ENCODE measurements around the gene WRNIP1. TPM values are rescaled to one million over a fixed set of nuclear protein-coding genes. Genes with fewer than 3 reads are reported as not detected.

Gene WRNIP1
- total and polyA plus RNA-seq, 10 of the 15 experiments (the other 5 are each of a cell fraction or from before 2014, with no cell fraction given), result 9.3 to 30.5 (median 24.3) TPM

GRCh38 chr6:2716936-2717700 lies 48.1 kb upstream of the WRNIP1 start:
- Histone ChIP-seq H3K27me3 (replicated peaks in 1 of 2; ENCODE audit: control insufficient read depth in 2 of 2, insufficient read depth in 2 of 2, low read length in 1 of 2) (no peaks in the 10 kb centered on the region), H3K9me3 (replicated peaks; ENCODE audit: control insufficient read depth, insufficient read depth, low read length) (no peaks in the 10 kb centered on the region; the same call in 2 of the 3 replicates), H3K79me2 (ENCODE audit: control insufficient read depth, insufficient read depth, low read length) (no peaks in the 10 kb centered on the region), H2AFZ (ENCODE audit: control insufficient read depth, low read depth, low read length) (no peak overlapping the region), H3K36me3 (ENCODE audit: control insufficient read depth in 2 of 2, insufficient read depth in 2 of 2, low read length in 1 of 2) (no peaks in the 10 kb centered on the region), H3K4me3 (no peak overlapping the region), H3K9ac (ENCODE audit: control insufficient read depth, insufficient read depth, low read length) (no peak overlapping the region), H4K20me1 (ENCODE audit: control insufficient read depth, insufficient read depth) (no peaks in the 10 kb centered on the region), H3K4me2 (ENCODE audit: control insufficient read depth, insufficient read depth) (no peak overlapping the region), H3K27ac (ENCODE audit: control insufficient read depth, insufficient read depth) (no peak overlapping the region), H3K4me1 (ENCODE audit: control insufficient read depth, insufficient read depth, low read length) (no peaks in the 10 kb centered on the region)
- TF ChIP-seq KLF5 (IDR thresholded peaks at IDR 0.05; ENCODE audit: partially characterized antibody), result no peak
- TF ChIP-seq ZBTB4 (CRISPR knock-in tag; IDR thresholded peaks at IDR 0.05), result no peak
- no peak for TF ChIP-seq IKZF2 (IDR thresholded peaks at IDR 0.05)
- TF ChIP-seq NKRF (conservative IDR thresholded peaks at IDR 0.05), result no peak
- no peak for TF ChIP-seq SREBF1 (IDR thresholded peaks at IDR 0.05; ENCODE audit: low read length)
- TF ChIP-seq NR2C2 (IDR thresholded peaks at IDR 0.05; ENCODE audit: borderline replicate concordance, control insufficient read depth, insufficient read length, low read depth), result no peak
- TF ChIP-seq ZZZ3 (IDR thresholded peaks at IDR 0.05; ENCODE audit: control insufficient read depth, insufficient read length, low read depth), result no peak
- TF ChIP-seq ZNF384 (IDR thresholded peaks at IDR 0.05; ENCODE audit: borderline replicate concordance, low read depth, low read length), result no peak
- TF ChIP-seq SMARCA5 (IDR thresholded peaks at IDR 0.05), result no peak
- no peak for TF ChIP-seq HDAC6 (IDR thresholded peaks at IDR 0.05; ENCODE audit: unreplicated experiment)
- SMC1A ChIA-PET (ENCODE audit: uncharacterized antibody, unreplicated experiment), result interaction anchor here (0.7 to 1.3 kb wide), 4 partner anchors 8 to 64 kb away, joined by 3 to 5 read pairs (median 4); no protein-coding TSS in a partner anchor
- ATAC-seq (no peak), FAIRE-seq (no peak), DNase-seq (ENCODE audit: low read depth, low spot score) (no peak)
- BruUV-seq (replicated peaks), result no TSS peak
- POLR2A ChIA-PET, result interaction anchor here (0.7 kb wide), 1 partner anchor 421 kb away, joined by 4 read pairs; no protein-coding TSS in a partner anchor
- intact Hi-C loops (cut with micrococcal nuclease; ENCODE audit: unreplicated experiment) (no loop called here), in situ Hi-C loops (cut with MboI) (no loop called here)
- RAD21 ChIA-PET (ENCODE audit: unreplicated experiment), result no interaction called here
- WGBS (ENCODE audit: insufficient coverage, insufficient replicate concordance, low lambda C conversion rate, missing lambda C conversion rate), result 22% methylated on average over 9 of the region's 9 CpGs
- CTCF ChIA-PET, result interaction anchor here (0.7 to 1.1 kb wide), 3 partner anchors 8 to 32 kb away, joined by 3 read pairs; no protein-coding TSS in a partner anchor

Measured in GM12878 (cell line).